ENCODE measurements around the gene SORCS2. TPM values are rescaled to one million over a fixed set of nuclear protein-coding genes. Genes with fewer than 3 reads are reported as not detected.

SORCS2 gene
- total RNA-seq, 1 experiment from 2014 or later, result 4.1 TPM

DNA sequence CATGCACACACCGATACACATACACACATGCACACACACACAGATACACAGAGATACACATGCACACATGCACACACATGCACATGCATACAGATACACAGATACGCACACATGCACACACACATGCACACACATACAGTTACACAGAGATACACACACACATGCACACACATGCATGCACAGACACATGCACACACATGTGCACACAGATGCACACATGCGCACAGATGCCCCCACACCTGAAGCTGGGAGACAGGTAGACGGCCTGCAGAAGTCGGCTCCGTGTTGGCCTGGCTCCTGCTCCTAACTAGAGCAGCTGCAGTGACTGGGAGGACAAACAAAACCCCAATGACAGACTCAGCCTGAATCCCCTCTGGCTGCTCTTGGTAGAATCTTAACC lies 195.6 kb downstream of the SORCS2 start:
- ChIA-PET CTCF (no interaction called here), POLR2A (ENCODE audit: unreplicated experiment) (no interaction called here)
- Histone ChIP-seq H3K4me2 (ENCODE audit: low read length) (no peak overlapping the region), H3K79me2 (ENCODE audit: low read length) (no peaks in the 10 kb centered on the region), H3K9me2 (replicated peaks; ENCODE audit: low read length) (no peaks in the 10 kb centered on the region), H3K4me3 (ENCODE audit: low read length) (no peak overlapping the region), H3K9me3 (ENCODE audit: low read length) (no peaks in the 10 kb centered on the region), H4K20me1 (ENCODE audit: low read length) (no peaks in the 10 kb centered on the region), H3K27ac (ENCODE audit: low read length) (no peak overlapping the region), H2AFZ (ENCODE audit: low read length) (no peak overlapping the region), H3K36me3 (ENCODE audit: low read depth, low read length) (no peaks in the 10 kb centered on the region), H3K27me3 (ENCODE audit: low read length) (no peaks in the 10 kb centered on the region), H3F3A (ENCODE audit: low read length, unreplicated experiment) (no peaks in the 10 kb centered on the region), H3K9ac (ENCODE audit: low read length) (no peak overlapping the region), H3K4me1 (ENCODE audit: insufficient read depth, low read length) (no peaks in the 10 kb centered on the region)
- intact Hi-C loops (cut with micrococcal nuclease), result no loop called here
- TF ChIP-seq, protein P1, sequence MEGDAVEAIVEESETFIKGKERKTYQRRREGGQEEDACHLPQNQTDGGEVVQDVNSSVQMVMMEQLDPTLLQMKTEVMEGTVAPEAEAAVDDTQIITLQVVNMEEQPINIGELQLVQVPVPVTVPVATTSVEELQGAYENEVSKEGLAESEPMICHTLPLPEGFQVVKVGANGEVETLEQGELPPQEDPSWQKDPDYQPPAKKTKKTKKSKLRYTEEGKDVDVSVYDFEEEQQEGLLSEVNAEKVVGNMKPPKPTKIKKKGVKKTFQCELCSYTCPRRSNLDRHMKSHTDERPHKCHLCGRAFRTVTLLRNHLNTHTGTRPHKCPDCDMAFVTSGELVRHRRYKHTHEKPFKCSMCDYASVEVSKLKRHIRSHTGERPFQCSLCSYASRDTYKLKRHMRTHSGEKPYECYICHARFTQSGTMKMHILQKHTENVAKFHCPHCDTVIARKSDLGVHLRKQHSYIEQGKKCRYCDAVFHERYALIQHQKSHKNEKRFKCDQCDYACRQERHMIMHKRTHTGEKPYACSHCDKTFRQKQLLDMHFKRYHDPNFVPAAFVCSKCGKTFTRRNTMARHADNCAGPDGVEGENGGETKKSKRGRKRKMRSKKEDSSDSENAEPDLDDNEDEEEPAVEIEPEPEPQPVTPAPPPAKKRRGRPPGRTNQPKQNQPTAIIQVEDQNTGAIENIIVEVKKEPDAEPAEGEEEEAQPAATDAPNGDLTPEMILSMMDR (conservative IDR thresholded peaks at IDR 0.05; ENCODE audit: low read depth, low read length), result no peak
- no TSS peak for BruUV-seq (replicated peaks)
- DNase-seq (no peak), ATAC-seq (no peak)

DNA sequence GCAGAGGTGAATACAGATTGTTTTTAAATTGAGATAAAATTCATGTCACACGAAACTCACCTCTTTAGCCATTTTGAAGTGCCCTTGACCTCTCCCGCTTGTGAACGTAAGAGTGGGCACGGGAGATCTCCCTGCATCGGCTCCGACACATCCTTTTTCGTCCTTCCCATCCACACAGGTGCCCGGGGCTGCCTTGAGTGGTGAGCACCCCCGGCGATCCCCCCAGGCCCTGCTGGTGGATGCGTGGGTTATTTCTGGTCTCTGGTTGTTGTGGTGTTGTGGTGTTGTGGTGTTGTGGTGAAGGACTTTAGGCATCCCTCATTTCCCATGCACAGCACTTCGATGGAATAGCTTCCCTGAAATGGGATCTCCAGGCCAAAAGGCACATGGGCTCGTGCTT lies 196.3 kb downstream of the SORCS2 start:
- intact Hi-C loops (cut with micrococcal nuclease), result no loop called here
- no peak overlapping the region for H3K27ac ChIP-seq (ENCODE audit: low read length)
- ChIA-PET CTCF (no interaction called here), POLR2A (ENCODE audit: unreplicated experiment) (no interaction called here)
- no peak for DNase-seq
- peaks cover 4% of the 10 kb centered on the region; the same call in 1 of the 2 replicates for H3K4me1 ChIP-seq (ENCODE audit: insufficient read depth, low read length)
- H3K27me3 ChIP-seq (ENCODE audit: low read length), result no peaks in the 10 kb centered on the region
- BruUV-seq (replicated peaks), result no TSS peak
- no peaks in the 10 kb centered on the region for H3K9me2 ChIP-seq (replicated peaks; ENCODE audit: low read length)
- no peaks in the 10 kb centered on the region for H3K9me3 ChIP-seq (ENCODE audit: low read length)
- TF ChIP-seq, protein P1 (conservative IDR thresholded peaks at IDR 0.05; ENCODE audit: low read depth, low read length), result no peak
- TF ChIP-seq EZH2phosphoT487 (IDR thresholded peaks at IDR 0.05; ENCODE audit: borderline replicate concordance, low read length) (no peak), EZH2 (IDR thresholded peaks at IDR 0.05; ENCODE audit: low read length, unreplicated experiment) (no peak)
- no peak for ATAC-seq
- no peaks in the 10 kb centered on the region for H3K36me3 ChIP-seq (ENCODE audit: low read depth, low read length)
- H3K9ac ChIP-seq (ENCODE audit: low read length), result no peak overlapping the region
- H3K79me2 ChIP-seq (ENCODE audit: low read length), result no peaks in the 10 kb centered on the region
- H3F3A ChIP-seq (ENCODE audit: low read length, unreplicated experiment), result no peaks in the 10 kb centered on the region
- H4K20me1 ChIP-seq (ENCODE audit: low read length), result no peaks in the 10 kb centered on the region
- no peak overlapping the region for H3K4me3 ChIP-seq (ENCODE audit: low read length)
- H2AFZ ChIP-seq (ENCODE audit: low read length), result no peak overlapping the region
- H3K4me2 ChIP-seq (ENCODE audit: low read length), result no peak overlapping the region

DNA sequence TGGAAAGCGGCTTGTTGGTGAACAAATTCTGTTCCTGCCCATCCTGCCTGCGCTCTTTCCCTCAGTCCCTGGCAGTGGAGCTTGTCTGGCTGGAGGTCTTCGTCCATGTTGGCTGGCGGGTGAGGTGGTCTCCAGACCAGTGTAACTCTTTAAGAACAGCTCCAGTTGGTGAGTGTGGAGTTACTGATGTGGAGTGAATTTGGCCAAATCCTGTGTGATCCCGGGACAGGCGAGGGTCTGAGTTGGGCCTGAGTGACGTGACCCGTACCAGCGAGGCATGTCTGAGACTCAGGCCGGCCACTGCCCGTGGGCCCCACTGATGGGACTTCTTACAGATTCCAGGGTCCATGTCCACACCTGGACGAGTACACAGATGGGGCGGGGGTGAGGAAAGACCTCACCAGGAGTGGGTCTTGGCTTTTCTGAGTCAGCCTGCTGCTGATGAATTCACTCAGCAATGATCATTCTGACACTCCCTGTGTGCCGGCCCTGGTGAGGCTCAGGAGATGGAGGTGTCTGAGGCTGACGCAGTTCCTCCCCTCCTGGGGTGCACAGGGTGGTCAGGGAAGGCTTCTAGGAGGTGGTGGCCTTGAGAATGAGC lies 196.9 kb downstream of the SORCS2 start:
- Histone ChIP-seq H3K9me3 (ENCODE audit: low read length) (no peaks in the 10 kb centered on the region), H3K27me3 (ENCODE audit: low read length) (no peaks in the 10 kb centered on the region), H3K27ac (ENCODE audit: low read length) (no peak overlapping the region), H3K79me2 (ENCODE audit: low read length) (no peaks in the 10 kb centered on the region), H3K36me3 (ENCODE audit: low read depth, low read length) (no peaks in the 10 kb centered on the region), H3K9ac (ENCODE audit: low read length) (no peak overlapping the region), H3K4me1 (ENCODE audit: insufficient read depth, low read length) (peaks cover 4% of the 10 kb centered on the region; the same call in 1 of the 2 replicates), H2AFZ (ENCODE audit: low read length) (no peak overlapping the region), H4K20me1 (ENCODE audit: low read length) (no peaks in the 10 kb centered on the region), H3F3A (ENCODE audit: low read length, unreplicated experiment) (no peaks in the 10 kb centered on the region), H3K4me2 (ENCODE audit: low read length) (no peak overlapping the region), H3K9me2 (replicated peaks; ENCODE audit: low read length) (no peaks in the 10 kb centered on the region), H3K4me3 (ENCODE audit: low read length) (no peak overlapping the region)
- ChIA-PET POLR2A (ENCODE audit: unreplicated experiment) (no interaction called here), CTCF (no interaction called here)
- no peak for ATAC-seq
- no peak for DNase-seq
- BruUV-seq (replicated peaks), result no TSS peak
- TF ChIP-seq EZH2 (IDR thresholded peaks at IDR 0.05; ENCODE audit: low read length, unreplicated experiment), result no peak
- TF ChIP-seq EZH2phosphoT487 (IDR thresholded peaks at IDR 0.05; ENCODE audit: borderline replicate concordance, low read length), result no peak
- TF ChIP-seq, protein P1 (conservative IDR thresholded peaks at IDR 0.05; ENCODE audit: low read depth, low read length), result no peak
- intact Hi-C loops (cut with micrococcal nuclease), result no loop called here

All from PC-3 (cell line).